Measurements from ENCODE around the gene RBBP9.
"Not testable (repeated sequence)": the region's sequence is repeated elsewhere in the genome, so short reads cannot be mapped to it uniquely, and the experiment has no call there.

Gene RBBP9

GRCh38 chr20:18506744-18507143 lies 9.7 kb upstream of the RBBP9 start:
- DNase-seq (ENCODE audit: low read depth in 2 of 2, low spot score in 1 of 2) = no peak

DNA sequence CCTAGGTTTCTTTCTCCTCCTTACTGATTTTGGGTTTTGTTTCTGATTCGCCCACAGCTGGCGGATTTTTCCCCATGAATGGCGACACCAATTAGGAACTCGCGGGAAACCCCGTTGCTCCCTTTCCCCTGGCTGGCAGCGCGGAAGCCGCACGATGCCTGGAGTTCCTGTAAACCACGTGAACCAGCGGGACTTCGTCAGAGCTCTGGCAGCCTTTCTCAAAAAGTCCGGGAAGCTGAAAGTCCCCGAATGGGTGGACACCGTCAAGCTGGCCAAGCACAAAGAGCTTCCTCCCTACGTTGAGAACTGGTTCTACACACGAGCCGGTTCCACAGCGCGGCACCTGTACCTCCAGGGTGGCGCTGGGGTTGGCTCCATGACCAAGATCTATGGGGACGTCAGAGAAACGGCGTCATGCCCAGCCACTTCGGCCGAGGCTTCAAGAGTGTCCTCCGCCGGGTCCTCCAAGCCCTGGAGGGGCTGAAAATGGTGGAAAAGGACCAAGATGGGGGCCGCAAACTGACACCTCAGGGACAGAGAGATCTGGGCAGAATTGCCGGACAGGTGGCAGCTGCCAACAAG lies 7.5 kb upstream of the RBBP9 start:
- no peak for DNase-seq (ENCODE audit: low read depth in 2 of 2, low spot score in 1 of 2)

DNA sequence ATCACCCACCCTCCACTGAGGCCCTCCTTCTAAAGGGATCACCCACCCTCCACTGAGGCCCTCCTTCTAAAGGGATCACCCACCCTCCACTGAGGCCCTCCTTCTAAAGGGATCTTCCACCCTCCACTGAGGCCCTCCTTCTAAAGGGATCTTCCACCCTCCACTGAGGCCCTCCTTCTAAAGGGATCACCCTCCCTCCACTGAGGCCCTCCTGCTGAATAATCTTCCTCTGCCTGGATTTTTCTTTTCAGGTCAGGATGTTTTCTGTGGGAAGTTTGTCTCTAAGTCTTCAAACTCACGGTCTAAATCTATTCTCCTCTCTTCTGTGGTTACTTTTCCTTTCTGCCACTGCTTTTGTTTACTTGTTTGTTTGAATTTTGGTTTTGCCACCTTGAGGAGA lies 4.6 kb upstream of the RBBP9 start:
- DNase-seq (ENCODE audit: low read depth in 2 of 2, low spot score in 1 of 2) = not testable (repeated sequence)

GRCh38 chr20:18497603-18498002 lies 578 bp upstream of the RBBP9 start:
- no peak for DNase-seq (ENCODE audit: low read depth in 2 of 2, low spot score in 1 of 2)

GRCh38 chr20:18496042-18496441 lies 983 bp downstream of the RBBP9 start:
- DNase-seq (ENCODE audit: low read depth in 2 of 2, low spot score in 1 of 2) = no peak

GRCh38 chr20:18488301-18488700 lies 8.7 kb downstream of the RBBP9 start:
- DNase-seq (ENCODE audit: low read depth in 2 of 2, low spot score in 1 of 2) = no peak

DNA sequence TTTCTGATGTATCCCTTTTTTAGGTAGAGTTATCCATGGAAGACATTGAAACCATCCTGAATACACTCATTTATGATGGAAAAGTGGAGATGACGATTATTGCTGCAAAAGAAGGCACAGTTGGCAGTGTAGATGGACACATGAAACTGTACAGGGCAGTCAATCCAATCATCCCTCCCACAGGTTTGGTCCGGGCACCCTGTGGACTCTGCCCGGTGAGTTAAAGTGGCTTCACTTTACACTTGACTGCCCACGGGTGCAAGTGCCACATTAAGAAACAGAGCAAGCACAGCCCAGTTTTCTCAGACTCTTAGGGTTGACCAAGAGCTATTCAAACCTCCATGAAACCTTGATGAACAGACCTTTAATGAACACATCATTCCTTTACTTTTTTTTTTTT lies 15.4 kb downstream of the RBBP9 start:
- DNase-seq (ENCODE audit: low read depth in 2 of 2, low spot score in 1 of 2) = no peak

DNA sequence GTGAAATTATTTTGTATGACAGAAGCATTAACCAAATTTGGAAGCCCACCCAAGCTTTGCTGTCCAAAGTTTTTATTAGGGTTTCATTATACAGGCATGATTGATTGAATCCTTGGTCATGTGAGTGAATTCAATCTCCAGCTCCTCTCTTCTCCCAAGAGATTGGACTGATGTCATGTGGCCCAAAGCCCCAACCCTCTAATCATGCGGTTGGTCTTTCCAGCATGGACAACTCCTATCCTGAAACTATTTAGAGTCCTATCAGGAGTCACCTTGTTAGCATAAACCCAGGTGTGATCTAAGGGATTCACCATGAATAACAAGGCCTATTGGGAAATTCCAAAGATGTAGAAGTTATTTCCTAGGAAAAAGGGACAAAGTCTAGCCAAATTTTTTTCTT lies 19.2 kb downstream of the RBBP9 start:
- no peak for DNase-seq (ENCODE audit: low read depth in 2 of 2, low spot score in 1 of 2)

DNA sequence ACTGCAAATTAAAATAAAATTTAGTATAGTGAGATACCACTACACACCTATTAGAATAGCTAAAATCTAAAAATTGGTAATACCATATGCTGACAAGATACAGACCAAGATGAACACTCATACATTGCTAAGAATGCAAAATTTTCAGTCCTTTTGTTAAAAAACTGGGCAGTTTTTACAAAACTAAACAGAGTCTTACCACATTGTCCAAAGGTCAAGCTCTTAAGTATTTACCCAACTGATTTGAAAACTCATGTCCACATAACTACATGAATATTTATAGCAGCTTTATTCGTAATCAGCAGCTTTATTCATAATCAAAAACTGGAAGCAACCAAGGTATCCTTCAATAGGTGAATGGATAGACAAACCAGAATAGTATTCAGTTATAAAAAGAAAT lies 19.8 kb downstream of the RBBP9 start:
- DNase-seq (ENCODE audit: low read depth in 2 of 2, low spot score in 1 of 2) = no peak

DNA sequence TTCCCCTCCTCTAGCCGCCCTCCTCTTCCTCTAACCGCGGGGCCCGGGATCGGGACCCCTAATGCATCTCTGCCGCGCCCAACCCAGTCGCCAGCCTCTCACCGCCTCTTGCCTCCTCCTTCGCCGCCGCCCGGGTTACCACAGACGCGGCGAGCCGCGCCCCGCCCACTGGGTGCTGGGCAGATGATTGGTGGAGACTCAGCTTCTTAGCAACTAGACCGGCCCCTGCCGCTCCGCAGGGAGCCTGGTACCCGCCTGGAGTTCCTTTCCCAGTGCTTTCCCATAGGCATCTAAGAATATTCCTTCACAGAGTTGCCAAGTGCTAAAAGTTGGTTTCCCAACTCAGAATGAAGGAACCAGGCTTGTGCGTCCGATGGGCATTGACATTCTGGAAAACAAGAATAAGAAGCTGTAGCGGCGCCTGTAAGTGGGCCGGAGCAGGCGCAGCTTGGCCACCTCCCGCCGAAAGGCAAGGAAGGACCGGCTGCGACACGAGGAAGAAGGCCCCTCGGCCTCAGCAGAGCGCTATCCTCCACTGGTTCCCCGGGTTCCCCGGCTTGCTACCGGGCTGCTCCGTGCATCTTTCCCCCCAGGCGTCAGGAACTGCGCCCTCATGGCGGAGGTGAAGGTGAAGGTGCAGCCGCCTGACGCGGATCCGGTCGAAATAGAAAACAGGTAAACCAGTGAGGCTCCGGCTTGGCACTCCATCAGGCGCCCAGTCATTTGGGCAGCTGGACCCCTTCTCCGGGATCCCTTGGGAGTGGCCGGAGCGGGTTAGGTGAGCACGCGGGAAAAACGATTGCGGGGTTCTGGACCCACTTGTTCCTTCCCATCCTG lies 29.9 kb downstream of the RBBP9 start, which contains the start of the genes DZANK1 and POLR3F:
Gene DZANK1 (minus strand): TSS at position 137 of the 837 bp plus-strand sequence. CDS start 1,672 bp downstream, outside the sequence.
Gene POLR3F (plus strand): TSS at position 497 of the 837 bp plus-strand sequence. CDS start 117 bp downstream, at position 614.
- DNase-seq (ENCODE audit: low read depth in 2 of 2, low spot score in 1 of 2) = peak; percentile 81 to 85

DNA sequence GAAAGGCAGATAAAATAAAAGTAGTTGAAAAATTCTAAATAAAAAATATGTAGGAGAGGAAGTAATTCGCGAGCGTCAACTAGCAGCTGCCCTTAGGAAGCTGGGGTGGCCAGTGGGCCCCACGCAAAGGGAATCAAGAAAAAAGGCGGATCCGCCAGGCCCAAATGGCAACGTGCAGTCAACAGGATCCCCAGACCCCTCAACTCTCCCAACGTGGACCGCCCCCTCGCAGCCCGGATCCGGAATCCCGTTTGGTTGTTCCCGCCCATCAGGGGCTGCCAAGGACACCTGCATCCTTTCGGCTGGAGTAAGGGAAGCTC lies 30.5 kb downstream of the RBBP9 start:
- no peak for DNase-seq (ENCODE audit: low read depth in 2 of 2, low spot score in 1 of 2)

- no peak for DNase-seq (ENCODE audit: low read depth in 2 of 2, low spot score in 1 of 2)
These were observed 31.4 kb downstream of the RBBP9 start for GRCh38 chr20:18465536-18466200.

- no peak for DNase-seq (ENCODE audit: low read depth in 2 of 2, low spot score in 1 of 2)
These were observed 40.4 kb downstream of the RBBP9 start for GRCh38 chr20:18456600-18456999.

GRCh38 chr20:18443886-18444285 lies 53.1 kb downstream of the RBBP9 start:
- no peak for DNase-seq (ENCODE audit: low read depth in 2 of 2, low spot score in 1 of 2)

DNA sequence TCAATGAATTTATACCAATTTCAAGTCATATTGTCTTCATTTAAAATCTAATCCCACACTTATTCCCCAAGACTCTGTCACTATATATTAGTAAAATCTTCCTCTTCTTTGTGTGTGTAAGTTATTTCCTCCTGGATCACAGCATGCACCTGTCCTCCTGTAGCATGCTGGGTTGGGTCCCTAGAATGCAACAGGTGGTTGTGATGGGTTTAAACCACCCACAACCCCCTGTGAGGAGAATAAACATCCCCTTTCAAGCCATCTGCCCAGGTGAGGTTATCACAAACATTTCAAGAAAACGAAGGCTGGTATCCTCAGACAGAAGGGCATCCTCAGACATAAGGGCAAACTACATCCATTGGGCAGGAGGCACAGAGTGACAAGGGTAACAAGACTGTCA lies 56.6 kb downstream of the RBBP9 start:
- DNase-seq (ENCODE audit: low read depth in 2 of 2, low spot score in 1 of 2) = no peak

GRCh38 chr20:18436847-18437246 lies 60.2 kb downstream of the RBBP9 start:
- no peak for DNase-seq (ENCODE audit: low read depth in 2 of 2, low spot score in 1 of 2)
